Inferior parietal cortex (tissue), 1 donor: ENCODE results near the gene ZFYVE19.

ENCODE experiments used
- DNase-seq: peaks from one replicate; pipeline ENCODE4 v3.0.0-alpha.2; 2016; ENCODE audit errors: extremely low spot score

Gene ZFYVE19

GRCh38 chr15:40815042-40815698 lies 8.3 kb downstream of the ZFYVE19 start:
- DNase-seq = peak; percentile 43

- no peak for DNase-seq
These were observed 12.2 kb downstream of the ZFYVE19 start for GRCh38 chr15:40819048-40819447.

DNA sequence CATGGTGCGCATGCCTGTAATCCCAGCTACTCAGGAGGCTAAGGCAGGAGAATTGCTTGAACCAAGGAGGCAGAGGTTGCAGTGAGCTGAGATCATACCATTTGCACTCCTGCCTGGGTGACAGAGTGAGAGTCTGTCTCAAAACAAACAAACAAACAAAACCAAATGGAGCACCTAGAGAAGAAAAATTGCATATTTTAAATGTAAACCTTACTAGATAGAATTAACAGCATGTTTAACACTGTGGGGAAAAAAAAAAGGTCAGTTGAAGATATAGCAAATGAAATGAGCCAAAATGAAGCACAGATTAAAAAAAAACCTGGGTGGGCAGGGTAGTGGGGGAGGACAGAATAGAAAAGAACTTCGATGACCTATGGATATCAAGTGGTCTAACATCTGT lies 14.3 kb downstream of the ZFYVE19 start:
- no peak for DNase-seq

- no peak for DNase-seq
These were observed 16.9 kb downstream of the ZFYVE19 start for GRCh38 chr15:40823572-40824343.

GRCh38 chr15:40825661-40826422 lies 19.0 kb downstream of the ZFYVE19 start:
- no peak for DNase-seq

DNA sequence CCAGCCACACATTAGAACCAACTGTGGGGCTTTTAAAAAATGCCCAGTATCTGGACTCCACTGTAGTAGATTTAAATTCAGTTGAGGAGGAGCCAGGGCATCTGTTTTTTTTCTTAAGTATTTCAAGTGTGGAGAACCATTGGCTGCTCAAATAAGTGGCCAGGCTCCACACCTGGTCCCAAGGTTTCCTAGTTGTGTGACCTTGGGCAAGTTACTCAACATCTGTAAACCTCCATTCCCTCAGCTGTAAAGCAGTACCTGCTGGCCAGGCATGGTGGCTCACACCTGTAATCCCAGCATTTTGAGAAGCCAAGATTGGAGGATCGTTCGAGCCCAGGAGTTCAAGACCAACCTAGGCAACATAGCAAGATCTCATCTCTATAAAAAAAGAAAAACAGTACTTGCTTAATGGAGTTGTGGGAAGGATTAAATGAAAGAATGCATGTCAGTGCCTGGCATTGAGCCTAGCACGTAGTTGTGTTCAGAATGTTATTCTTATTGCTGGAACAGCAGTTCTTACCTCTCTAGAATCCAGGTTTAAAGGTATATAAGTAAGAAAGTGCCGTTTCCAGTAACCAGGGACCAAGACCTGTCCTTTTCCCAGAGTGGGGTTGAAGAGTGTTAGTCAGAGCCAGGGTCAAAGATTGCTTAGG lies 19.7 kb downstream of the ZFYVE19 start:
- no peak for DNase-seq

DNA sequence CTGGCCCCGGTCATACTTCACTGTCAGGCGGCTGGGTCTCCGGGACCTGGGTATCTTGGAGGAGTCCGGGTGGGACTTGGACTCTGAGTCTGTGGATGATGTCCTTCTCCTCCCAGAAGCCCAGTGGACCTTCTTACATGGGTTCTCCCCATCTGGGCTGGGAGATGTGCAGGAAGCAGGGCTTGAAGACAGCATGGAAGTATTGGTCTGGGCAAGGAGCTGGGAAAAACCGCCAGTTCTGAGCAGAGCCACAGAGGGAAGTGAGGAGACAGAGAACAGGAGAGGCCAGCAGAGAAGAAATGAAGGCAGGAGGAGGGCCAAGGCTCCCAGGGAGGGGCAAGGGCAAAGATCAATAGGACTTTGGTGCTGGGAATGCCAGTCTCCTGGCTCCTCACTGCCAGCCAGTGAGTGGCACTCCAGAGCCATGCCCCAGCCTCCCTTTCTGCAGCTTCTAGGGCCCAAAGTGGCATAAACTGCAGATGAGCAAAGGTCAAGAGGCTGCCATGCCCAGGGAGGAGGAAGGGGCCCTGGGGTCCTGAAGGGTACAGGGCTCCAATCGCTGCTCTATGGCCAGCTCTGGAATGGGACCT lies 21.7 kb downstream of the ZFYVE19 start, which contains the start of gene PPP1R14D:
TSS of gene PPP1R14D (minus strand) at position 262 of the 590 bp plus-strand sequence. CDS start at position 195, 67 bp downstream.
- no peak for DNase-seq

- DNase-seq = no peak
These were observed 22.2 kb downstream of the ZFYVE19 start for GRCh38 chr15:40829115-40829514.

DNA sequence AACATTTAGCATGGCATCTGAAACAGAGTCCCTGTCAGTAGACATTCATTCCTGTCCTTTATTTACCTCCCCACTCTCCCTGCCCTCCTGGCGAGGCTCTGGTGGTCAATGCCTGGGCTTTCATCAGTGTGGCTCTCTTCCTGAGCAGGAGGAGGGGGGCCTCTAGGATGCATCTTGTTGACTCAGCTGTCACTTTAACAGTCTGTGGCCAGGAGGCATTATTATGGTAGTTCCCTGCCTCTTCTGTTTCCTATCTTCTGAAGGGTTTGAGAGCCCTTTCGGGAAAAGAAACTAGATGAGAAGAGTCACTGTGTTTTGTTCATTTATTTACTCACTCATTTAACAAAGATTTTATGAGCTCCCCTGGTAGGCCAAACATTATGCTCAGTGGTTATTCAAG lies 24.0 kb downstream of the ZFYVE19 start:
- DNase-seq = no peak

GRCh38 chr15:40831861-40832260 lies 25.0 kb downstream of the ZFYVE19 start:
- no peak for DNase-seq

DNA sequence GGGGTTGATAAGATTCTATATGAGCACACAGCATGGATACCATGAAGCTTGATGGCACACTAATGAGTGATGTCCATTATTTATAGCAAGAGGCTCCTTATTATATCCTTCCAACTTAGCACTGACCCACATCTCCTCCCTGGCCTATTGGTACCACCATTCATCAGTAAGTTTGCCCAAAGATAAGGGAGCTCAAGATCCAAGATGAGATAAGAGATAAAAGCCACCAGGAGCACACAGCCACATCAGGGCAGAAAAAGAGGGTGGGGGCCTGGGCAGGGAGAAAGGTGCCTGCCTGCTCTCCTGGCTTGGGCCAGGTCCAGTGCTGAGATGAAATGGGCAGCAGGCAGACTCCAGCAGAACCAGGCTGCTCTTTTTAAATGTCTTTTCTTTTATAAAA lies 26.0 kb downstream of the ZFYVE19 start:
- no peak for DNase-seq

GRCh38 chr15:40836020-40836419 lies 29.1 kb downstream of the ZFYVE19 start:
- no peak for DNase-seq

- no peak for DNase-seq
These were observed 31.9 kb downstream of the ZFYVE19 start for GRCh38 chr15:40838756-40839155.

DNA sequence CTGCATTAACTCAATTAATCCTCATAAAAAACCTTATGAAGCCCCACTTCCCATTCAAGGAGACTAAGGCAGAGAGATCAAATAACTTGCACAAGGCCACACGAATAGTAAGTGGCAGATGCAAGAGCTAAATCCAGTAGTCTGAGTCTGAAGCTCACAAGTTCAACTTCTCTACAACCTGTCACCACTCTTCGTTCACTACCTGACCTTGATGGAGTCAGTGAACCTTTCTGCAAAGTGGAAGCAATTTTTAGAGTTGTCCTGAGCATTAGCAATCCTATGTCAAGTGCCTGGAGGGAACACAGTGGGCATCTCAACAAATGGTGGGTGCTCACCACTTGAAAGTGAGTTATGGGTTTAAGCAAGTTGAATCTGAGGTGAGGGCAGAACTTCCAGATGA lies 34.9 kb downstream of the ZFYVE19 start:
- DNase-seq = no peak

GRCh38 chr15:40843261-40843884 lies 36.5 kb downstream of the ZFYVE19 start:
- no peak for DNase-seq

DNA sequence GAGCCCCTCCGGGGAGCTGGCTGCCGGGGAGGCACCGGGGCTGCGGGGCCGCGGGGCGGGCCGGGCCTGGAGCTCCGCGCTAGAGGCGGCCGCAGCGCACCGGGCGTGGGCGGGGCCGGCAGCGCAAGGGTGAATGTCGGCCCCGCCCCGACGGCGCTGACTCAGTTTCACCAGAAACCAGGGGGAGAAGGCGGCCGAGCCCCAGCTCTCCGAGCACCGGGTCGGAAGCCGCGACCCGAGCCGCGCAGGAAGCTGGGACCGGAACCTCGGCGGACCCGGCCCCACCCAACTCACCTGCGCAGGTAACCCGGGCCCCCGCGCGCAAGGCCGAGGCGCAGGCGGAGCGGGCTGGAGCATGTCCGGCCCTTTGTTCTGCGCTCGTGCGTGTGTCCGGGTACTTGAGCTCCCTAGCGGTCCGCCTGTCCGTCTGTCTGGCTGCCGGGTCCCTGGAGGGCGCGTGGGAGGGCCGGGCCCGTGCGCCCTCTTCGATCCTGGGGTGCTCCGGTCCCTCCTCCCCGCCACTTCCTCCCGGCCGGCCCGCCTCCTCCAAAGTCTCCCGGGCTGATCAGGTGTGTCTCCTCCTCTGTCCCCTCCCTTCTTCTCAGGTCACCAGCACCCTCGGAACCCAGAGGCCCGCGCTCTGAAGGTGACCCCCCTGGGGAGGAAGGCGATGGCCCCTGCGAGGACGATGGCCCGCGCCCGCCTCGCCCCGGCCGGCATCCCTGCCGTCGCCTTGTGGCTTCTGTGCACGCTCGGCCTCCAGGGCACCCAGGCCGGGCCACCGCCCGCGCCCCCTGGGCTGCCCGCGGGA lies 37.2 kb downstream of the ZFYVE19 start, which contains the start of gene SPINT1:
TSS of gene SPINT1 (plus strand) at position 164 of the 811 bp plus-strand sequence. CDS start at position 671, 507 bp downstream.
- no peak for DNase-seq

DNA sequence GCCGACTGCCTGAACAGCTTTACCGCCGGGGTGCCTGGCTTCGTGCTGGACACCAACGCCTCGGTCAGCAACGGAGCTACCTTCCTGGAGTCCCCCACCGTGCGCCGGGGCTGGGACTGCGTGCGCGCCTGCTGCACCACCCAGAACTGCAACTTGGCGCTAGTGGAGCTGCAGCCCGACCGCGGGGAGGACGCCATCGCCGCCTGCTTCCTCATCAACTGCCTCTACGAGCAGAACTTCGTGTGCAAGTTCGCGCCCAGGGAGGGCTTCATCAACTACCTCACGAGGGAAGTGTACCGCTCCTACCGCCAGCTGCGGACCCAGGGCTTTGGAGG lies 37.8 kb downstream of the ZFYVE19 start:
- no peak for DNase-seq

- no peak for DNase-seq
These were observed 38.1 kb downstream of the ZFYVE19 start for GRCh38 chr15:40845036-40845435.

DNA sequence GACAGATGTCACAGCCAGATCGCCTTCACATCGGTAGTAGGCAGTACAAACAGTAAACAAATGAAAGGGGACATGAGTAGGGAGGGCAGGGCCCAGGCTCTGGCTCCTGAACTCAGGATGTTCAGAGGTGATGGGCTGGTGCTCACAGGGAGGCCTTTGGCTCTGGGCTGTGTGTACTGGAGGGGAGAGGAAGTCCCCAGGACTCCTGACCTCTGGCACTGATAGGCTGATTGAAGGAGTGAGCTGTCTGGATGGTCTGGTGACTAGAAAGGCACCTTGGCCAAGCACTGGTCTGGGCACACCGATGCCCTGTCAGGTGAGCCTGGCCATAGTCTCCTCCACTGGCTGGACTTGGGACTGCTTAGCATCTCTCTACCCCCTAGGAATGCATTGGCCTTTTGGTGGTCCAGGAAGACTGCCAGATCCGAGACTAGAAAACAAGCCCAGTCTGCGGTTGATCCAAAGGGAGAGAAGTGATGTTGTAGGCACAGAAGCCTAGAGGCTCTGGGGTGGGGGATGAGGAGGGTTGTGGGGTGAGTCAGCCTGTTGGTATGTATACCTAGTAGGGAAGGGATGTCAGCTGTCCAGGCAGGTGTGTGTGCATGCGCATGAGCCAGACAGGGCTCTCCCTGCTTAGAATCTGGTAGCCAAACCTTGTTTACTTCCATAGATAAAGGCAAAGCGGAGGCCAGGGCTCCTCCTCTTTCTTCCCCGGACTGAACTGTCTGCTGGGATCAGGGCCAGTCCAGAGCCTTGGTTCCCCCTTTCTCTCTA lies 38.8 kb downstream of the ZFYVE19 start:
- DNase-seq = no peak

DNA sequence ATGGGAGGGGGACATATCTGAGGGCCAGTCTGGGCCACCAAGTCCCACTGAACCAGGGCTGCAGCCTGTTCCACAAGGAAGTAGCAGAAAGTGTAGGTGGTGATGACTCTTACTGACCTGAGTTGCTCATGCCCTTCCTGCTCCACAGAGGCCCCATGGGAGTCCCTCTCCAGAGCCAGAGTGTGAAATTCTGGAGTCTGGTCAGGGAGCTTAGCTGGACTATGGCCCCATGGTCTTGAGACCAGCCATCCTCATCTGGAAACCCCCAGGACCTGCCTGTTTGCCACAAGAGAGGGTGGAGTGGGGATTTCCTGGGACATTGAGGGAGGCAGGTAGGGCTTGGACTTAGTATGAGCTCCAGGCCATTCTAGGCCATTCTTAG lies 39.9 kb downstream of the ZFYVE19 start:
- no peak for DNase-seq
